Panc1 (cell line): ENCODE results near the gene ATXN7.

Experiments used
- POLR2AphosphoS5 ChIP-seq: IDR thresholded peaks from 2 replicates; pipeline ENCODE4 v1.6.1; 2012; ENCODE audit warnings: mild to moderate bottlenecking, low read depth, low read length, moderate library complexity
- SIN3A ChIP-seq: IDR thresholded peaks from 2 replicates; pipeline ENCODE4 v1.6.1; 2012; ENCODE audit warnings: low read depth, mild to moderate bottlenecking, low read length, moderate library complexity, borderline replicate concordance; ENCODE audit not compliant: insufficient read depth
- TF ChIP-seq, protein P1 (sequence below): fragments of 450-650 bp; IDR thresholded peaks from 2 replicates; pipeline ENCODE4 v1.5.1; 2017; ENCODE audit warnings: mild to moderate bottlenecking

DNA sequence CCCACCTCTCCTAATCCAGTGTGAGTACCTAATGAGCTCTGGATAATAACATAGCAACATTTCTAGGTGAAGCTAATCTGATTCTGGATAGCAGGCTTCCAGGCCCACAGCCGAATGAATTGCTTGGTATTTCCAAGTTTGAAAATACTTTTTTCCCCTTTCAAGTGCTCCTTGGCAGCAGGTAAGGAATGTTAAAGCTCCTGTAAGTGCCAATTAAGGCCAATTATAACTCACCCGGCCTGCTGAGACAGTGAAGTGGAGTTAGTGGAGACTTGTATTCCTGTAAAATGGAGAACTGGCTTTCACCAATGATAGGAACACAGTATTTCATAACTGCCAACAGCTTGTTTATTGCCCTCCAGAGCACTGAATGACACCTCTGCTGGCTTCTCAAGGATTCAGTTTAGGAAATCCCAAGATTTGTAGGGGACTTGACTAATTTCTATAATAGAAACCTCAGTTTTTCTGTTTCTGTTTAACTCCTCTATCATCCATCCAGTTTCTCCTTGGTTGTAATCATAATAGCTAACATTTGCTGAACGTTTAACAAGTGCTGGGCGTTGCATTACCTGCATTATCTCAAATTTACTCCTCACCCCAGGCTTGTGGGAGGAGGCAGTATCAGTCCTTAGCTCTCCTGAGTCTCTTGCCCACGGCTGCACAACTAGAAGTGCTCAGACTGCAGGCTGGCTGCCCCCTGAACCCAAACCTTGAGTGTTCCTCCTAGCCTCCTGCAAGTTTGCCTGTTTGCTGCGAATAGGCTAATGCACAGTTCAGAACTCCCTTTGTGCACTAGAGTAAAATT lies 101.2 kb downstream of the ATXN7 start:
- TF ChIP-seq SIN3A = no peak
- TF ChIP-seq, protein P1, sequence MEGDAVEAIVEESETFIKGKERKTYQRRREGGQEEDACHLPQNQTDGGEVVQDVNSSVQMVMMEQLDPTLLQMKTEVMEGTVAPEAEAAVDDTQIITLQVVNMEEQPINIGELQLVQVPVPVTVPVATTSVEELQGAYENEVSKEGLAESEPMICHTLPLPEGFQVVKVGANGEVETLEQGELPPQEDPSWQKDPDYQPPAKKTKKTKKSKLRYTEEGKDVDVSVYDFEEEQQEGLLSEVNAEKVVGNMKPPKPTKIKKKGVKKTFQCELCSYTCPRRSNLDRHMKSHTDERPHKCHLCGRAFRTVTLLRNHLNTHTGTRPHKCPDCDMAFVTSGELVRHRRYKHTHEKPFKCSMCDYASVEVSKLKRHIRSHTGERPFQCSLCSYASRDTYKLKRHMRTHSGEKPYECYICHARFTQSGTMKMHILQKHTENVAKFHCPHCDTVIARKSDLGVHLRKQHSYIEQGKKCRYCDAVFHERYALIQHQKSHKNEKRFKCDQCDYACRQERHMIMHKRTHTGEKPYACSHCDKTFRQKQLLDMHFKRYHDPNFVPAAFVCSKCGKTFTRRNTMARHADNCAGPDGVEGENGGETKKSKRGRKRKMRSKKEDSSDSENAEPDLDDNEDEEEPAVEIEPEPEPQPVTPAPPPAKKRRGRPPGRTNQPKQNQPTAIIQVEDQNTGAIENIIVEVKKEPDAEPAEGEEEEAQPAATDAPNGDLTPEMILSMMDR = no peak
- TF ChIP-seq POLR2AphosphoS5 = no peak
